Stimulated activated CD4-positive, alpha-beta T cell treated with anti-CD3 and anti-CD28 coated beads, Interleukin-12 subunit alpha, Interleukin-12 subunit beta, amount 100 ng/mL, for 48 hours (primary cell): ENCODE data around the gene PRKRIP1.
"Not testable (repeated sequence)": the region's sequence is repeated elsewhere in the genome, so short reads cannot be mapped to it uniquely, and the experiment has no call there.

Source experiments
- DNase-seq, 3 donors: peaks; one replicate each; pipeline ENCODE4 v3.0.0-alpha.2; 2020; ENCODE audit warnings: low read depth in 2 of 3, low spot score in 1 of 3

The PRKRIP1 gene

GRCh38 chr7:102474736-102475435 lies 78.7 kb downstream of the PRKRIP1 start:
- DNase-seq, result not testable (repeated sequence)
